Thyroid gland (tissue), 4 donors: Measurements from ENCODE around the gene MLPH.

ENCODE experiments used
- POLR2A ChIP-seq, 2 donors: fragments of 450-650 bp; IDR thresholded peaks; one replicate each; pipeline ENCODE4 v1.6.1; 2017; ENCODE audit warnings: antibody characterized with exemption in 2 of 2, mild to moderate bottlenecking in 2 of 2, moderate library complexity in 1 of 2
- TF ChIP-seq, protein P1 (sequence below), 6 experiments: fragments of 200-600 bp in 3 of 6; fragments of 450-650 bp in 3 of 6; sonication (generic) in 3 of 6; IDR thresholded peaks; one replicate each; pipeline ENCODE4 v1.5.1; 2016 to 2019; ENCODE audit warnings: antibody characterized with exemption in 6 of 6, mild to moderate bottlenecking in 2 of 6, inconsistent platforms in 1 of 6, moderate library complexity in 1 of 6

DNA sequence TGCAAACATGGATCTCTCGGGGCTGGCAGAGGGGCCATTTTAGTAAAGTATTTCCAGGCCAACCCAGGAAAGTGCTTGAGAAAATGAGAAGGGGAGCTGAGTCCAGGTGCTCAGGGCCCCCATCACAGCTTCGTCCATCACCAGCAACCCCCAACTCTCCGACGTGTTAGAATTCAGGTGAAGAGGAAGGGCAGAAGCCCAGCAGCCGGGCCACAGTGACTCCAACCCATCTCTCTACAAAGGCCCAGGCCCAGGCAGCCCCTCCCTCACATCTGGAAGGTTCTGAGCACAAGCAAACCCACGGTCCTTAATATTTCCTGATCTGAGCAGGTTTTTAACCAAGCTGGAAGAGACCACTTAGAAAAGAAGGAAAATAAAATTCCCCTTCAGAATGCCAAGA is 38.4 kb upstream of the MLPH start:
- TF ChIP-seq, protein P1, sequence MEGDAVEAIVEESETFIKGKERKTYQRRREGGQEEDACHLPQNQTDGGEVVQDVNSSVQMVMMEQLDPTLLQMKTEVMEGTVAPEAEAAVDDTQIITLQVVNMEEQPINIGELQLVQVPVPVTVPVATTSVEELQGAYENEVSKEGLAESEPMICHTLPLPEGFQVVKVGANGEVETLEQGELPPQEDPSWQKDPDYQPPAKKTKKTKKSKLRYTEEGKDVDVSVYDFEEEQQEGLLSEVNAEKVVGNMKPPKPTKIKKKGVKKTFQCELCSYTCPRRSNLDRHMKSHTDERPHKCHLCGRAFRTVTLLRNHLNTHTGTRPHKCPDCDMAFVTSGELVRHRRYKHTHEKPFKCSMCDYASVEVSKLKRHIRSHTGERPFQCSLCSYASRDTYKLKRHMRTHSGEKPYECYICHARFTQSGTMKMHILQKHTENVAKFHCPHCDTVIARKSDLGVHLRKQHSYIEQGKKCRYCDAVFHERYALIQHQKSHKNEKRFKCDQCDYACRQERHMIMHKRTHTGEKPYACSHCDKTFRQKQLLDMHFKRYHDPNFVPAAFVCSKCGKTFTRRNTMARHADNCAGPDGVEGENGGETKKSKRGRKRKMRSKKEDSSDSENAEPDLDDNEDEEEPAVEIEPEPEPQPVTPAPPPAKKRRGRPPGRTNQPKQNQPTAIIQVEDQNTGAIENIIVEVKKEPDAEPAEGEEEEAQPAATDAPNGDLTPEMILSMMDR (IDR thresholded peaks at IDR 0.05), result no peak
- no peak for TF ChIP-seq POLR2A (IDR thresholded peaks at IDR 0.05)
